ENCODE data around the gene GALNT7. TPM values are rescaled to one million over a fixed set of nuclear protein-coding genes. Genes with fewer than 3 reads are reported as not detected.
A peak's percentile ranks its signal among the peaks of the same experiment; 100 is the strongest.

Gene GALNT7
- total RNA-seq, 1 donor, result 19.6 TPM

DNA sequence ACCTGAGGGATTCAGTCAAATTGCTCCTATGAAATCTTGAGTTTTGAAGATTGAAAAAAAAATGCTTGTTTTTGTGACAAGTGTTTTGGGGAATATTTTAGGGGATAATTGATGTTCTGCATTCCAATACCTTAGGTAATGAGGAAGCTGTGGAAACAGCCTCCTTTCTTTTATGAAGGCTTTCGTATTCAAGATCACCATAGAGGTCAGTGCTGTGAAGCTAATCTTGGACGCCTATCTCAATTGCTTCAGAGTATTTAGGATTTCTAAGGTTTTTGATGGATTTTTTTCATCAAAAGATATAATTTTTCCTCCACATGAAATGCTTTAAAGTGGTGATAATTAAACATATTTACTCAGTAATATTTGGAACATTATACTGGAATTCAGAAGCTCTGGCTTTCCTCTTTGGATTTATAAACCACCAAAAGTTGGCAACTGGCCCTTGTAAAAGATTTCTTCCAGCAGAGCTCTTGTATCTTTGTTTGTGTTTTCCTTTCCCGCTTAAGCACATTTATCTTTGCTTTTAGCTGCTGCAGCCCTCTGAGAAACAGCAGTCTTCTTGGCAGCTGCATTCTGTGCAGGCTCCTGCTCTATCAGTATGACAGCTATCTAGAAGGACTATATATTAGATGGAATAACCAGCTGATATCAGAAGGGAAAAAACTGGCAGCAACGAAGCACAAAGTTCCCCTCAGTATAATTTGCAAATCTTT is 101.9 kb downstream of the GALNT7 start:
- no peak overlapping the region for H3K4me3 ChIP-seq (ENCODE audit: low read depth, low read length)
- TF ChIP-seq, protein P1, sequence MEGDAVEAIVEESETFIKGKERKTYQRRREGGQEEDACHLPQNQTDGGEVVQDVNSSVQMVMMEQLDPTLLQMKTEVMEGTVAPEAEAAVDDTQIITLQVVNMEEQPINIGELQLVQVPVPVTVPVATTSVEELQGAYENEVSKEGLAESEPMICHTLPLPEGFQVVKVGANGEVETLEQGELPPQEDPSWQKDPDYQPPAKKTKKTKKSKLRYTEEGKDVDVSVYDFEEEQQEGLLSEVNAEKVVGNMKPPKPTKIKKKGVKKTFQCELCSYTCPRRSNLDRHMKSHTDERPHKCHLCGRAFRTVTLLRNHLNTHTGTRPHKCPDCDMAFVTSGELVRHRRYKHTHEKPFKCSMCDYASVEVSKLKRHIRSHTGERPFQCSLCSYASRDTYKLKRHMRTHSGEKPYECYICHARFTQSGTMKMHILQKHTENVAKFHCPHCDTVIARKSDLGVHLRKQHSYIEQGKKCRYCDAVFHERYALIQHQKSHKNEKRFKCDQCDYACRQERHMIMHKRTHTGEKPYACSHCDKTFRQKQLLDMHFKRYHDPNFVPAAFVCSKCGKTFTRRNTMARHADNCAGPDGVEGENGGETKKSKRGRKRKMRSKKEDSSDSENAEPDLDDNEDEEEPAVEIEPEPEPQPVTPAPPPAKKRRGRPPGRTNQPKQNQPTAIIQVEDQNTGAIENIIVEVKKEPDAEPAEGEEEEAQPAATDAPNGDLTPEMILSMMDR (IDR thresholded peaks at IDR 0.05; ENCODE audit: insufficient read depth, low read length), result no peak
- DNase-seq (ENCODE audit: low read depth), result peak; percentile 56

DNA sequence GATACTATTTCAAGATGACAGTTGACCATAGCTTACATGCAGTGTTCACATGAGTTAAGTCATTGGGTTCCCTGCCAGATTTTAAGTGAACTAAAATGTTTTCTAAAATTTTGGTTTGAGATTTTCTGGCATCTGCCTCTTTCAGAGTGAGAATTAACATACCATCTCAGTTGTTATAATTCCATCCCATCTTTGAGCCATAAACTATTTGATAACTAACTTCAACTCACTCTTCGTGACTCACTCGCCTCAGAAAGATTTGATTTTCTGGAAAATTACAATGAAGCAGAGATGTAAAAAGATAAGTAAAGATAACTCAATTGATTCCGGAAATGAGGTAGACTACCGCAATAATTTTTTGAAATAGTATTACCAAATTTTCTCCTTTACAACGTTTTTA is 103.7 kb downstream of the GALNT7 start:
- TF ChIP-seq, protein P1 (IDR thresholded peaks at IDR 0.05; ENCODE audit: insufficient read depth, low read length), result no peak
- H3K4me3 ChIP-seq (ENCODE audit: low read depth, low read length), result no peak overlapping the region
- no peak for DNase-seq (ENCODE audit: low read depth)

DNA sequence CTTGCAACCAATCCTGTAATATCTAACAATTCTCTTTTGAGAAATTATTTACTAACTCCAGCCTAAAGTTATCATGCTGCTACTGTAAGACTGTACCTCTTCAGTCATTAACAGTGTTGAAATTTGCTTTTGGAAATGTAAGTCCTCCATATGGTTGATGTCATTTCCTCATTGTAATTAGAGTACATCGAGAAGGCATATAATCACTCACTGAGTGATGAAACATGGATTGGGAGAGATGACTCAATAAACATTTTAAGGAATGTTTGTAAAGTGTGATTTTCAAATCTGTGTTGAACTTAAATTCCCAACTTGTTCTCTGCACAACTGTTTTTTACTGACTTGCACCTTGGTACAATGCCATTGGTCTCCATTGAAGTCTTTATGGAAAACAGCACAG is 104.4 kb downstream of the GALNT7 start:
- TF ChIP-seq, protein P1 (IDR thresholded peaks at IDR 0.05; ENCODE audit: insufficient read depth, low read length), result no peak
- H3K4me3 ChIP-seq (ENCODE audit: low read depth, low read length), result no peak overlapping the region
- peak; percentile 34 for DNase-seq (ENCODE audit: low read depth)

DNA sequence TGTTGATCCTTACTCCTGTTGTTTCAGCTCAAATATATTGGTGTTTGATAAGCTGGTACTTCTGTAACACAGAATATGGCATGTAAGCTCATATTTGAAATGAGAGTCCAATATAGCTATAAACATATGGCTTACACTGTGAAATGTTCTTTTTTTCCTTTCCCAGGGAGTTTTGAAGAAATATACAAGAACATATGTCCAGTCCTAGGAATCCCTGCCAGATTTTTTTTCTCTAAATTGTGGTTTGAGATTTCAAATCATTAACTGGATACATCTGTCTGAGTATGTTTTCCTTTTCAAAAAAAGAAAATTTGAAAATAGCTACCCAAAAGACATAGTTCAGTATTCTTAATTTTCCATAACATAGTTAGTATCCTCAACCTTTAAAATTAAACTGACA is 105.3 kb downstream of the GALNT7 start:
- peak; percentile 21 for DNase-seq (ENCODE audit: low read depth)
- H3K4me3 ChIP-seq (ENCODE audit: low read depth, low read length), result no peak overlapping the region
- TF ChIP-seq, protein P1 (IDR thresholded peaks at IDR 0.05; ENCODE audit: insufficient read depth, low read length), result no peak

DNA sequence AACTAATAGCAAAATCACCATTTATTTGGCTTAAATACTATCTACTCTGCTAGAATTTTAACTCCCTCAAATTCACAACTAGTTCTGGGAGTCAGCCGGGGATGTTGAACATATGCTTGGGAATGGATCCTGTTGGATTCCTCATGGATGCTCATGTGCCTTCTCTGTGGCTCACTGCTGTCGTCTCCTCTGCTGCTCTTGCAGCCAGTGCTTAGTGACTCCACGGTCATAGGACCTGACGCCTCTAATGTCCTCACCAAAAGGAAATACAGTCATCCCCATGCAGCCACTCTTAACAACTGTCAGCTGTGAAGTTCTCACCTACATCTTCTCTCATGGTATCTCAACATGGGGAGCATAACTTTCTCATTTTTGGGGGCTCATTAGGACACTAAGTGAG is 106.1 kb downstream of the GALNT7 start:
- no peak for DNase-seq (ENCODE audit: low read depth)
- TF ChIP-seq, protein P1 (IDR thresholded peaks at IDR 0.05; ENCODE audit: insufficient read depth, low read length), result no peak
- no peak overlapping the region for H3K4me3 ChIP-seq (ENCODE audit: low read depth, low read length)

DNA sequence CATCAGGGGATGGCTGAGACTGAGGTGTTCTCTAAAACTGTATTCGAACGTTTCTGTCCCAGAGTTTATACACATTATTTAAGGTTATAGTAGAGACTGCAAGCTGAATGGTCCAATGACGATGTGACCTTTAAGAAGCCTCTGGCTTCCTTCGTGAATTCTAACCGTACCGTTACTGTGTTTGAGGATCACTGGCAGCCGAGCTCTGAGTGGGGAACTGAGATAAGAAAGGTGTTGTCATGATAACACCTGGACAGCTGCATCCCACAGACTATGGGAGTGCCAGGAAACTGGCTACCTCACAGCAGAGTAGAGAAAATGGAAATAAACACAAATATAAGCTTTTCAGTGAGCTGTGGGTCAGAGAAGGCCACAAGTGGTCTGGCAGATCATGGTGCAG is 106.5 kb downstream of the GALNT7 start:
- DNase-seq (ENCODE audit: low read depth), result no peak
- TF ChIP-seq, protein P1 (IDR thresholded peaks at IDR 0.05; ENCODE audit: insufficient read depth, low read length), result no peak
- H3K4me3 ChIP-seq (ENCODE audit: low read depth, low read length), result no peak overlapping the region

DNA sequence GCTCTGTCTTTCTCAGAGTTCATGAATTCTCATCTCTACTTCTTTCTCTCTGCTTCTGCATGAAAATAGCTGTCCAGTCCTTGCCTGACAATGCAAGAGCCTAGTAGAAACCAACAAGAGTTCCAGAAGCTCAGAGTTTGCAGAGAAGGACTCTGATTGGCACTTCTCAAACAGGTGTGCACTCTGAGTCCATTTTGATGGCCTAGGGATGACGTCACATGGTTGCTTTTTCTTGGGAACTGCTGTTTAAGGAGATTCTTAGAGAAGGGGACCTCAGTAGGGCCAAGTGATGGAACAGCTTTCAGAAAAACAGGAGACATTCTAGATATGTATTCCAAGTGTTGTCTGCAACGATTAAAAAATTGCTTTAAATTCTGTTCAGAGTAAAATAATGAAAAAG is 108.7 kb downstream of the GALNT7 start:
- TF ChIP-seq, protein P1 (IDR thresholded peaks at IDR 0.05; ENCODE audit: insufficient read depth, low read length), result no peak
- DNase-seq (ENCODE audit: low read depth), result no peak

More for the DNA sequence above, 108.7 kb downstream of the GALNT7 start:
- no peak overlapping the region for H3K4me3 ChIP-seq (ENCODE audit: low read depth, low read length)

Data from fibroblast of the aortic adventitia (primary cell).